NCI-H1436 treated with DMSO at 0.1 percent for 48 hours (cell line): ENCODE measurements around the gene HARBI1.

ENCODE experiments used
- DNase-seq: peaks from one replicate; lab custom pipeline; 2025; lab: John Stamatoyannopoulos, UW

HARBI1 gene

DNA sequence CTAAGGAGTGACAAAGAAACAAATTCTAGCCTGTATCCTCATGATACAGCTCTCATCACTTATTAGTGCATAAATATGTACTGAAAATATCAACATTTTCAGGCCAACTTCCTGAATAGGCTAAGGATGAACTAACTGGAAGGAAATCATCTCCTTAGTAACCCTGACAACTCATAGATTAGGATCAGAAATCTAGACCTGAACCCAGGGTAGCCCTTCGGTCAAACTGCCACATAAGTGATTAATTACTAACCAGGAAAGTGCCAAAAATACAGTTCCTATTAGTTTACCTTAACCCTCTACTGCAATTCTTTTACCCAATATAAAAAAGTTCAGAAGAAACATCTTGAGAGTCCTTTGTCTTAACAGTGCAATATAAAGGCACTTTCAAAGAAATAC, 63.2 kb downstream of the HARBI1 start:
- no peak for DNase-seq
